Dermis microvascular lymphatic vessel endothelial cell (primary cell): ENCODE measurements around the gene PPP6R2. TPM values are rescaled to one million over a fixed set of nuclear protein-coding genes. Genes with fewer than 3 reads are reported as not detected.
A peak's percentile ranks its signal among the peaks of the same experiment; 100 is the strongest.
"Not testable (repeated sequence)": the region's sequence is repeated elsewhere in the genome, so short reads cannot be mapped to it uniquely, and the experiment has no call there.

ENCODE experiments used
- DNase-seq, 2 donors: peaks; one replicate each; pipeline versions ENCODE4 v3.0.0 to v3.0.0-alpha.2; 2010; ENCODE audit warnings: low read depth in 2 of 2
- total RNA-seq: library from RNA; depleted of rRNA; stranded (reverse); fragments of >200 nt; gene quantifications from 2 replicates; pipeline ENCODE4 v1.2.1, GENCODE V29; 2014

Gene PPP6R2
- total RNA-seq, 1 donor from 2014 or later, result 39.4 TPM

DNA sequence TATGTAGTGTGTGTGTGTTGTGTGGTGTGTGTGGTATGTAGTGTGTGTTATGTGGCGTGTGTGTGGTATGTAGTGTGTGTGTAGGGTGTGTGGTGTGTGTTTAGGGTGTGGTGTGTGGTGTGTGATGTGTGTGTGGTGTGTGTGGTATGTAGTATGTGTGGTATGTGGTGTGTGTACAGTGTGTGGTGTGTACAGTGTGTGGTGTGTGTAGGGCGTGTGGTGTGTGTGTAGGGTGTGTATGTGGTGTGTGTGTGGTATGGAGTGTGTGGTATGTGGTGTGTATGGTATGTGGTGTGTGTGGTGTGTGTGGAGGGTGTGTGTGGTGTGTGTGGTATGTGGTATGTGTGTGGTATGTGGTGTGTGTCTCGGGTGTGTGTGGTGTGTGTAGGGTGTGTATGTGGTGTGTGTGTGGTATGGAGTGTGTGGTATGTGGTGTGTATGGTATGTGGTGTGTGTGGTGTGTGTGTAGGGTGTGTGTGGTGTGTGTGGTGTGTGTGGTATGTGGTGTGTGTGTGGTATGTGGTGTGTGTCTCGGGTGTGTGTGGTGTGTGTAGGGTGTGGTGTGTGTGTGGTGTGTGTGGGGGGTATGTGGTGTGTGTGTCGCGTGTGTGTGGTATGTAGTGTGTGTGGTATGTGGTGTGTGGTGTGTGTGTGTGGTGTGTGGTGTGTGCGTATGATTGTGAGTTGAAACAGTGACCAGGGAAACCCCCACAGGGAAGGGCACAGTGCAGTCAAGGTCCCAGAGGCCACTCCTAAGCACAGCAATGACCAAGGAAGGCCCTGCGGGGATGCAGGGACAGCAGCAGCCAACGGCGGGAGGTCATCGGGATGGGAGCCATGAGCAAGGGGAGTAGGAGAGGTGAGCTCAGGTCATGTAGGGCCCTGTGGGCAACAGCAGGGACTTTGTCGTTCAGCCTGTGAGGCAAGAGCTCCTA is 2.9 kb upstream of the PPP6R2 start:
- no peak for DNase-seq

GRCh38 chr22:50341977-50342650 is 1.0 kb upstream of the PPP6R2 start:
- peak; percentile 71 to 84 for DNase-seq

GRCh38 chr22:50343541-50343935 is 411 bp downstream of the PPP6R2 start:
- DNase-seq, result no peak

GRCh38 chr22:50346470-50346869 is 3.3 kb downstream of the PPP6R2 start:
- DNase-seq, result no peak

- DNase-seq, result no peak
Observed at GRCh38 chr22:50347157-50347556, 4.0 kb downstream of the PPP6R2 start.

- DNase-seq, result no peak
Observed at GRCh38 chr22:50348058-50348457, 4.9 kb downstream of the PPP6R2 start.

GRCh38 chr22:50356186-50356585 is 13.1 kb downstream of the PPP6R2 start:
- no peak for DNase-seq

DNA sequence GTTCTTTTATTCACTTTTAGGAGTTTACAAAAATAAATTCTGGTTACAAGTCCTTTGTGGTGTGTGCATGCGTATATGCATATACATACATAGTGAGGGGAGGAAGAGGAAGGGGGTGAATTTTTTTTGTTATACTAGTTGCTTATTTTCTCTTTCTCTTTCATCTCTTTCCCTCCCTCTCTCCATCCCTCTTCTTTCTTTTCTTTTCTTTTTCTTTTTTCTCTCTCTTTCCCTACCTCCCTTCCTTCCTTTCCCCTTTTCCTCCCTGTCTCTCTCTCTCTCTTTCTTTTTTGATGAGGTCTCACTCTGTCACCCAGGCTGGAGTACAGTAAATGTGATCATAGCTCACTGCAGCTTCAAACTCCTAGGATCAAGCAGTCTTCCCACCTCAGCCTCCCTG is 14.1 kb downstream of the PPP6R2 start:
- DNase-seq, result no peak

- no peak for DNase-seq
Observed at GRCh38 chr22:50357756-50358155, 14.6 kb downstream of the PPP6R2 start.

DNA sequence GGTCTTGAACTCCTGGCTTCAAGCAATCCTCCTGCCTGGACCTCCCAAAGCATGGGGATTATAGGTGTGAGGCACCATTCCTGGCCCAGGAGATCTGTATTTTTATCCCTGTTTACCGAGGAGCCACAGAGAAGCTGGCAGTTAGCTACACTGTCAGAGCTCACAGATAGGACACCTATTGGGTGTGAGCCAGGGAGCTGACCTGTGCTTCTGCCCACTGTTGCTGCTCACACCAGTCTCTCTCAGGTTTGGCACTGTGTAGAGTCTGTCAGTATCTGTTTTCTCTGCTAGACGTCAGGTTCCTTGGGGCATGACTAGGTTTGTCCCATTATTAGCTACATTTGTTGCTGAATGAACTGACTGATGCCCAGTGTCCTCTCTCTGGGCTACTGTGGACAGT is 17.5 kb downstream of the PPP6R2 start:
- DNase-seq, result no peak

- no peak for DNase-seq
Observed at GRCh38 chr22:50361222-50361621, 18.1 kb downstream of the PPP6R2 start.

GRCh38 chr22:50361688-50362087 is 18.6 kb downstream of the PPP6R2 start:
- DNase-seq, result no peak

- DNase-seq, result no peak
Observed at GRCh38 chr22:50363166-50363802, 20.2 kb downstream of the PPP6R2 start.

DNA sequence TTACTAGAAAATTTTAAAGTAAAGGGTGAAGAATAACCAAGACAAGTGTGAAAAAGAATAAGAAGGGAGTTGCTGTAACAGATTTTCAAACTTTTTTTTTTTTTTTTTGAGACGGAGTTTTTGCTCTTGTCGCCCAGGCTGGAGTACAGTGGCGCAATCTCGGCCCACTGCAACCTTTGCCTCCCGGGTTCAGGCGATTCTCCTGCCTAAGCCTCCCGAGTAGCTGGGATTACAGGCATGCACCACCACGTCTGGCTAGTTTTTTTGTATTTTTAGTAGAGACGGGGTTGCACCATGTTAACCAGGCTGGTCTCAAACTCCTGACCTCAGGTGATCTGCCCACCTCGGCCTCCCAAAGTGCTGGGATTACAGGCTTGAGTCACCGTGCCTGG is 20.7 kb downstream of the PPP6R2 start:
- not testable (repeated sequence) for DNase-seq

DNA sequence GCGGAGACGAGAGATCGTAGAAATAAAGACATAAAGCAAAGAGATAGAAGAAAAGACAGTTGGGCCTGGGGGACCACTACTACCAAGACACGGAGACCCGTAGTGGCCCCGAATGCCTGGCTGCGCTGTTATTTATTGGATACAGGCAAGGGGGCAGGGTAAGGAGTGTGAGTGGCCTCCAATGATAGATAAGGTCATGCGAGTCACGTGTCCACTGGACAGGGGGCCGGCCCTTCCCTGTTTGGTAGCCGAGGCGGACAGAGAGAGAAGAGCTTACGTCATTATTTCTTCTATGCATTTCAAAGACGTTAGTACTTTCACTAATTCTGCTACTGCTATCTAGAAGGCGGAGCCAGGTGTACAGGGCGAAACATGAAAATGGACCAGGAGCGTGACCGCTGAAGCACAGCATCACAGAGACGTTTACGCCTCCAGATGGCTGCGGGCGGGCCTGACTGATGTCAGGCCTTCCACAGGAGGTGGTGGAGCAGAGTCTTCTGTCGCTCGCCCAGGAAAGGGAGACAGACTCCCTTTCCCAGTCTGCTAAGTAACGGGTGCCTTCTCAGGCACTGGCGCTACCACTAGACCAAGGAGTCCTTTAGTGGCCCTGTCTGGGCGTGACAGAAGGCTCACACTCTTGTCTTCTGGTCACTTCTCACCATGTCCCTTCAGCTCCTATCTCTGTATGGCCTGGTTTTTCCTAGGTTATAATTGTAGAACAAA is 24.8 kb downstream of the PPP6R2 start:
- no peak for DNase-seq

- DNase-seq, result no peak
Observed at GRCh38 chr22:50371101-50371648, 28.0 kb downstream of the PPP6R2 start.

- no peak for DNase-seq
Observed at GRCh38 chr22:50376085-50376651, 33.0 kb downstream of the PPP6R2 start.

GRCh38 chr22:50381021-50381555 is 38.0 kb downstream of the PPP6R2 start:
- DNase-seq, result not testable (repeated sequence)

DNA sequence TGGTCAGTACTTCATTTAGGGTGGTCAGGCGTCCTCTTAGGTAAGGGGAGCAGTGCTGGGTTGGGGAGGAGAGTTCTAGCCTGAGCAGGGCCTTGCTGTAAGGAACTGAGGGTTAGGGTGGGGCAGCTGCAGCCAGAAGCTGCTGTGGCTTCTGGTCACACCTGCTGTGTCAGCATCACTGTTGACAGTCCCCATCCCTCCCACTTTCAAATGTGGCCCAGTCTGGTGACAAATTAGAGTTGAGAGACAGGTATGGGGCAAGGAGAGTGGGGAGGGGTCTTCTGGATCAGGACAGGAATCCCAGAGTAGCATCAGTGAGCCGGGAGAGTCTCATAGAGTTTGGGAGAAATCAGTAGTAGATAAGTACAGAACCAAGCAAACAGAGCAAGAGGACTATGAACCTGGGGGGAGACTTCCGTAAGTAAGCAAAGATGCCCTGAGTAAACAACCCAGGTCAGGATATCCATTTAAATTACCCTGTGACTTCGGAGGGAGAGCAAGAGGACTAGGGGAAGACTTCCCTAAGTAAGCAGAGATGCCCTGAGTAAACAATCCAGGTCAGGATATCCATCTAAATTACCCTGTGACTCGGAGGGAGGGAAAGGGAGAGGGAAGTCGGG is 53.7 kb downstream of the PPP6R2 start:
- peak in 1 of 2 donors; percentile 40 for DNase-seq

GRCh38 chr22:50397371-50398060 is 54.4 kb downstream of the PPP6R2 start:
- DNase-seq, result not testable (repeated sequence)
